ENCODE data around the gene CARMIL1.

GRCh38 chr6:25602674-25602982, 323.5 kb downstream of the CARMIL1 start:
- TF ChIP-seq, protein P1, sequence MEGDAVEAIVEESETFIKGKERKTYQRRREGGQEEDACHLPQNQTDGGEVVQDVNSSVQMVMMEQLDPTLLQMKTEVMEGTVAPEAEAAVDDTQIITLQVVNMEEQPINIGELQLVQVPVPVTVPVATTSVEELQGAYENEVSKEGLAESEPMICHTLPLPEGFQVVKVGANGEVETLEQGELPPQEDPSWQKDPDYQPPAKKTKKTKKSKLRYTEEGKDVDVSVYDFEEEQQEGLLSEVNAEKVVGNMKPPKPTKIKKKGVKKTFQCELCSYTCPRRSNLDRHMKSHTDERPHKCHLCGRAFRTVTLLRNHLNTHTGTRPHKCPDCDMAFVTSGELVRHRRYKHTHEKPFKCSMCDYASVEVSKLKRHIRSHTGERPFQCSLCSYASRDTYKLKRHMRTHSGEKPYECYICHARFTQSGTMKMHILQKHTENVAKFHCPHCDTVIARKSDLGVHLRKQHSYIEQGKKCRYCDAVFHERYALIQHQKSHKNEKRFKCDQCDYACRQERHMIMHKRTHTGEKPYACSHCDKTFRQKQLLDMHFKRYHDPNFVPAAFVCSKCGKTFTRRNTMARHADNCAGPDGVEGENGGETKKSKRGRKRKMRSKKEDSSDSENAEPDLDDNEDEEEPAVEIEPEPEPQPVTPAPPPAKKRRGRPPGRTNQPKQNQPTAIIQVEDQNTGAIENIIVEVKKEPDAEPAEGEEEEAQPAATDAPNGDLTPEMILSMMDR (IDR thresholded peaks at IDR 0.05), result no peak
- no peak for TF ChIP-seq POLR2A (IDR thresholded peaks at IDR 0.05)
- TF ChIP-seq EP300 (IDR thresholded peaks at IDR 0.05), result no peak
